HCT116 (cell line): ENCODE results near the gene CHD3. TPM values are rescaled to one million over a fixed set of nuclear protein-coding genes. Genes with fewer than 3 reads are reported as not detected.

Experiments
- ATAC-seq: fragments of 200-7000 bp; cut with Tn5 transposase; 2 replicates; pipeline ENCODE4 v1.9.1; 2020; ENCODE audit warnings: mild to moderate bottlenecking, moderate library complexity
- BruUV-seq: library from RNA; stranded (reverse); fragments of 400-500 nt; replicated peaks from 2 replicates; lab custom pipeline; 2021; lab: Mats Ljungman, UMichigan
- CTCF ChIA-PET: fragments of 300-600 bp; sonication (Branson Sonifier 250); formaldehyde crosslinking; loops from one replicate; lab custom pipeline; 2021; ENCODE audit warnings: antibody characterized with exemption; lab: Charles Lee
- POLR2A ChIA-PET: fragments of 300-600, 350-600 bp; sonication (Branson Sonifier 250); formaldehyde crosslinking; loops from one replicate; lab custom pipeline; 2021; ENCODE audit warnings: antibody characterized with exemption; lab: Charles Lee
- RAD21 ChIA-PET, 2 experiments: fragments of 300-600 bp; sonication (Branson Sonifier 250); formaldehyde crosslinking; loops; one replicate each; lab custom pipeline; 2023; ENCODE audit warnings: low total read pairs in 2 of 2; ENCODE audit not compliant: uncharacterized antibody in 2 of 2, unreplicated experiment in 2 of 2, low non-redundant PET in 1 of 2; lab: Charles Lee
- DNase-seq: peaks from one replicate; pipeline ENCODE4 v3.0.0-alpha.2; 2010; ENCODE audit warnings: low read depth, low spot score
- H2AFZ ChIP-seq: fragments of 200-600 bp; shearing (Covaris generic), sonication (generic); 2 replicates; pipeline ENCODE4 v1.6.1; 2017; ENCODE audit warnings: low read depth, mixed run types, mixed read lengths, antibody characterized with exemption, low read length; ENCODE audit not compliant: poor library complexity, severe bottlenecking
- H3K27ac ChIP-seq: 2 replicates; pipeline ENCODE4 v1.5.1; 2012; ENCODE audit warnings: low read depth, low read length
- H3K27me3 ChIP-seq: fragments of 200-600 bp; sonication (generic); 2 replicates; pipeline ENCODE4 v1.6.1; 2016; ENCODE audit warnings: mixed run types, low read length, mixed read lengths; ENCODE audit not compliant: insufficient read depth
- H3K36me3 ChIP-seq, 2 experiments: fragments of 200-500 bp in 1 of 2; fragments of 200-600 bp in 1 of 2; sonication (Bioruptor generic) in 1 of 2; sonication (generic) in 1 of 2; 2 replicates each; pipeline versions ENCODE4 v1.5.1 to v1.6.1; 2014 to 2016; ENCODE audit warnings: low read length in 2 of 2, inconsistent platforms in 1 of 2, mixed read lengths in 1 of 2, mixed run types in 1 of 2; ENCODE audit not compliant: insufficient read depth in 2 of 2, control insufficient read depth in 1 of 2
- H3K4me1 ChIP-seq, 2 experiments: fragments of 200-600 bp in 1 of 2; sonication (generic) in 1 of 2; 2 replicates each; pipeline versions ENCODE4 v1.5.1 to v1.6.1; 2012 to 2017; ENCODE audit warnings: low read length in 2 of 2, inconsistent platforms in 1 of 2, mild to moderate bottlenecking in 1 of 2, mixed read lengths in 1 of 2, mixed run types in 1 of 2, moderate library complexity in 1 of 2; ENCODE audit not compliant: insufficient read depth in 2 of 2, control insufficient read depth in 1 of 2
- H3K4me2 ChIP-seq: fragments of 200-600 bp; sonication (generic); 2 replicates; pipeline ENCODE4 v1.6.1; 2017; ENCODE audit warnings: mixed run types, low read length, mixed read lengths
- H3K4me3 ChIP-seq, 2 experiments: fragments of 200-600 bp in 1 of 2; sonication (generic) in 1 of 2; replicated peaks in 1 of 2; 2 replicates each; pipeline ENCODE4 v1.5.1; 2011 to 2016; ENCODE audit warnings: low read length in 2 of 2, control low read depth in 1 of 2, low read depth in 1 of 2, mild to moderate bottlenecking in 1 of 2, mixed read lengths in 1 of 2, mixed run types in 1 of 2
- H3K79me2 ChIP-seq: fragments of 200-600 bp; sonication (generic); 2 replicates; pipeline ENCODE4 v1.6.1; 2017; ENCODE audit warnings: mild to moderate bottlenecking, mixed run types, low read length, moderate library complexity, mixed read lengths; ENCODE audit not compliant: insufficient read depth
- H3K9ac ChIP-seq: fragments of 200-600 bp; sonication (generic); 2 replicates; pipeline ENCODE4 v1.6.1; 2016; ENCODE audit warnings: low read length, mixed read lengths
- H3K9me2 ChIP-seq: fragments of 200-600 bp; sonication (generic), shearing (Covaris generic); 2 replicates; pipeline ENCODE4 v1.6.1; 2017; ENCODE audit warnings: mixed run types, mild to moderate bottlenecking, moderate library complexity; ENCODE audit not compliant: insufficient read depth
- H3K9me3 ChIP-seq, 2 experiments: fragments of 200-500 bp in 1 of 2; fragments of 200-600 bp in 1 of 2; sonication (Bioruptor generic) in 1 of 2; sonication (generic) in 1 of 2; 2 replicates each; pipeline ENCODE4 v1.6.1; 2014 to 2017; ENCODE audit warnings: low read length in 2 of 2, mixed read lengths in 2 of 2, inconsistent platforms in 1 of 2, low read depth in 1 of 2, mild to moderate bottlenecking in 1 of 2, mixed run types in 1 of 2, moderate library complexity in 1 of 2; ENCODE audit not compliant: control insufficient read depth in 1 of 2, insufficient read depth in 1 of 2
- H4K20me1 ChIP-seq: fragments of 200-600 bp; sonication (generic), shearing (Covaris generic); 2 replicates; pipeline ENCODE4 v1.6.1; 2017; ENCODE audit warnings: mixed run types, mild to moderate bottlenecking, moderate library complexity; ENCODE audit not compliant: insufficient read depth
- EGR1 ChIP-seq: IDR thresholded peaks from 2 replicates; pipeline ENCODE4 v1.6.1; 2012; ENCODE audit warnings: low read depth
- EZH2 ChIP-seq: fragments of 200-600 bp; sonication (generic); IDR thresholded peaks from 2 replicates; pipeline ENCODE4 v1.6.1; 2017; ENCODE audit warnings: antibody characterized with exemption, mixed run types
- FOSL1 ChIP-seq: IDR thresholded peaks from 2 replicates; pipeline ENCODE4 v1.6.1; 2012; ENCODE audit warnings: low read depth
- POLR2A ChIP-seq: IDR thresholded peaks from 2 replicates; pipeline ENCODE4 v1.7.0; 2011; ENCODE audit warnings: borderline replicate concordance; ENCODE audit not compliant: insufficient read depth, insufficient read length; ENCODE audit errors: extremely low read depth
- ZNF274 ChIP-seq: fragments of 200-500 bp; sonication (Bioruptor generic); IDR thresholded peaks from 2 replicates; pipeline ENCODE4 v1.6.1; 2014; ENCODE audit warnings: mild to moderate bottlenecking, low read depth, low read length, inconsistent platforms
- intact Hi-C: fragments of 100-400 bp; cut with micrococcal nuclease; formaldehyde crosslinking; loops from 2 replicates; pipeline ENCODE4 v1.10.0; 2022
- total RNA-seq: library from RNA; stranded (reverse); gene quantifications from one replicate; pipeline ENCODE4 v1.2.1, GENCODE V29; 2021; ENCODE audit not compliant: unreplicated experiment
- TF ChIP-seq, protein P1 (sequence below): IDR thresholded peaks from 2 replicates; pipeline ENCODE4 v1.6.1; 2011; ENCODE audit warnings: mild to moderate bottlenecking, low read length, moderate library complexity; ENCODE audit not compliant: insufficient replicate concordance; ENCODE audit errors: extremely low read depth
- TF ChIP-seq, protein P2 (sequence below): IDR thresholded peaks from 2 replicates; pipeline ENCODE4 v1.6.1; 2012
- TF ChIP-seq, protein P3 (sequence below): IDR thresholded peaks from 2 replicates; pipeline ENCODE4 v1.6.1; 2012; ENCODE audit warnings: low read depth
- TF ChIP-seq, protein P4 (sequence below): IDR thresholded peaks from 2 replicates; pipeline ENCODE4 v1.6.1; 2012
- TF ChIP-seq, protein P5 (sequence below), 3 experiments: fragments of 200-600 bp in 1 of 3; sonication (generic) in 1 of 3; IDR thresholded peaks in 2 of 3; conservative IDR thresholded peaks in 1 of 3; 2 replicates each; pipeline ENCODE4 v1.5.1; 2012 to 2017; ENCODE audit warnings: low read depth in 2 of 3, low read length in 2 of 3, antibody characterized with exemption in 1 of 3, borderline replicate concordance in 1 of 3, control low read depth in 1 of 3, mild to moderate bottlenecking in 1 of 3, mixed read lengths in 1 of 3, mixed run types in 1 of 3, moderate library complexity in 1 of 3; ENCODE audit not compliant: insufficient read depth in 1 of 3

The CHD3 gene
- total RNA-seq, 1 experiment from 2014 or later, result 54.8 TPM

DNA sequence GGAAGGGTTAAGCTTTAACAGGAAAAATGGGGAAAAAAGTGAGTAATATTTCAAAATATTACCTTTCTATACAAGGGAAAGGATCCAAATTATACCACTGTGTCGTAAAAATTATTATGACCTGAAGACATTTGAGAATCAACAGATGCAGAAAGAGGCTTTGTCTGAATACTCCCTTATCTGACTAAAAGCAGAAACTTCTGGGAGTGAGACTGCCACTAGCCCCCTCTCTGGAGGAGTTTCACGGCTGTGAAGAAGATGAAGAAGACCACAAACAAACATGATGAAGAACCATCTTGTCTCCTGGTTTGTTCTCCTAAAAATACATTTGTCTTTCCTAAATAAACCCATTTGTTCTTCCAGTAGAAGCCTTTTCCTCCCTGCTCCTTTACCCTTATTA lies 72.8 kb downstream of the CHD3 start:
- H3K36me3 ChIP-seq, result no peaks in the 10 kb centered on the region
- ChIA-PET RAD21 (no interaction called here), CTCF (no interaction called here), POLR2A (no interaction called here)
- H3K4me1 ChIP-seq, result no peaks in the 10 kb centered on the region
- no peaks in the 10 kb centered on the region for H3K9me2 ChIP-seq
- no peak overlapping the region for H3K4me2 ChIP-seq
- no peaks in the 10 kb centered on the region for H3K9me3 ChIP-seq
- intact Hi-C loops, result no loop called here
- no peak overlapping the region for H3K4me3 ChIP-seq
- TF ChIP-seq, protein P1, sequence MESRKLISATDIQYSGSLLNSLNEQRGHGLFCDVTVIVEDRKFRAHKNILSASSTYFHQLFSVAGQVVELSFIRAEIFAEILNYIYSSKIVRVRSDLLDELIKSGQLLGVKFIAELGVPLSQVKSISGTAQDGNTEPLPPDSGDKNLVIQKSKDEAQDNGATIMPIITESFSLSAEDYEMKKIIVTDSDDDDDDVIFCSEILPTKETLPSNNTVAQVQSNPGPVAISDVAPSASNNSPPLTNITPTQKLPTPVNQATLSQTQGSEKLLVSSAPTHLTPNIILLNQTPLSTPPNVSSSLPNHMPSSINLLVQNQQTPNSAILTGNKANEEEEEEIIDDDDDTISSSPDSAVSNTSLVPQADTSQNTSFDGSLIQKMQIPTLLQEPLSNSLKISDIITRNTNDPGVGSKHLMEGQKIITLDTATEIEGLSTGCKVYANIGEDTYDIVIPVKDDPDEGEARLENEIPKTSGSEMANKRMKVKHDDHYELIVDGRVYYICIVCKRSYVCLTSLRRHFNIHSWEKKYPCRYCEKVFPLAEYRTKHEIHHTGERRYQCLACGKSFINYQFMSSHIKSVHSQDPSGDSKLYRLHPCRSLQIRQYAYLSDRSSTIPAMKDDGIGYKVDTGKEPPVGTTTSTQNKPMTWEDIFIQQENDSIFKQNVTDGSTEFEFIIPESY, result no peak
- TF ChIP-seq, protein P2, sequence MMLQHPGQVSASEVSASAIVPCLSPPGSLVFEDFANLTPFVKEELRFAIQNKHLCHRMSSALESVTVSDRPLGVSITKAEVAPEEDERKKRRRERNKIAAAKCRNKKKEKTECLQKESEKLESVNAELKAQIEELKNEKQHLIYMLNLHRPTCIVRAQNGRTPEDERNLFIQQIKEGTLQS, result no peak
- TF ChIP-seq EGR1, result no peak
- TF ChIP-seq, protein P3, sequence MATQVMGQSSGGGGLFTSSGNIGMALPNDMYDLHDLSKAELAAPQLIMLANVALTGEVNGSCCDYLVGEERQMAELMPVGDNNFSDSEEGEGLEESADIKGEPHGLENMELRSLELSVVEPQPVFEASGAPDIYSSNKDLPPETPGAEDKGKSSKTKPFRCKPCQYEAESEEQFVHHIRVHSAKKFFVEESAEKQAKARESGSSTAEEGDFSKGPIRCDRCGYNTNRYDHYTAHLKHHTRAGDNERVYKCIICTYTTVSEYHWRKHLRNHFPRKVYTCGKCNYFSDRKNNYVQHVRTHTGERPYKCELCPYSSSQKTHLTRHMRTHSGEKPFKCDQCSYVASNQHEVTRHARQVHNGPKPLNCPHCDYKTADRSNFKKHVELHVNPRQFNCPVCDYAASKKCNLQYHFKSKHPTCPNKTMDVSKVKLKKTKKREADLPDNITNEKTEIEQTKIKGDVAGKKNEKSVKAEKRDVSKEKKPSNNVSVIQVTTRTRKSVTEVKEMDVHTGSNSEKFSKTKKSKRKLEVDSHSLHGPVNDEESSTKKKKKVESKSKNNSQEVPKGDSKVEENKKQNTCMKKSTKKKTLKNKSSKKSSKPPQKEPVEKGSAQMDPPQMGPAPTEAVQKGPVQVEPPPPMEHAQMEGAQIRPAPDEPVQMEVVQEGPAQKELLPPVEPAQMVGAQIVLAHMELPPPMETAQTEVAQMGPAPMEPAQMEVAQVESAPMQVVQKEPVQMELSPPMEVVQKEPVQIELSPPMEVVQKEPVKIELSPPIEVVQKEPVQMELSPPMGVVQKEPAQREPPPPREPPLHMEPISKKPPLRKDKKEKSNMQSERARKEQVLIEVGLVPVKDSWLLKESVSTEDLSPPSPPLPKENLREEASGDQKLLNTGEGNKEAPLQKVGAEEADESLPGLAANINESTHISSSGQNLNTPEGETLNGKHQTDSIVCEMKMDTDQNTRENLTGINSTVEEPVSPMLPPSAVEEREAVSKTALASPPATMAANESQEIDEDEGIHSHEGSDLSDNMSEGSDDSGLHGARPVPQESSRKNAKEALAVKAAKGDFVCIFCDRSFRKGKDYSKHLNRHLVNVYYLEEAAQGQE, result no peak
- TF ChIP-seq, protein P4, sequence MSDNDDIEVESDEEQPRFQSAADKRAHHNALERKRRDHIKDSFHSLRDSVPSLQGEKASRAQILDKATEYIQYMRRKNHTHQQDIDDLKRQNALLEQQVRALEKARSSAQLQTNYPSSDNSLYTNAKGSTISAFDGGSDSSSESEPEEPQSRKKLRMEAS, result no peak
- no peak for TF ChIP-seq EZH2
- TF ChIP-seq, protein P5, sequence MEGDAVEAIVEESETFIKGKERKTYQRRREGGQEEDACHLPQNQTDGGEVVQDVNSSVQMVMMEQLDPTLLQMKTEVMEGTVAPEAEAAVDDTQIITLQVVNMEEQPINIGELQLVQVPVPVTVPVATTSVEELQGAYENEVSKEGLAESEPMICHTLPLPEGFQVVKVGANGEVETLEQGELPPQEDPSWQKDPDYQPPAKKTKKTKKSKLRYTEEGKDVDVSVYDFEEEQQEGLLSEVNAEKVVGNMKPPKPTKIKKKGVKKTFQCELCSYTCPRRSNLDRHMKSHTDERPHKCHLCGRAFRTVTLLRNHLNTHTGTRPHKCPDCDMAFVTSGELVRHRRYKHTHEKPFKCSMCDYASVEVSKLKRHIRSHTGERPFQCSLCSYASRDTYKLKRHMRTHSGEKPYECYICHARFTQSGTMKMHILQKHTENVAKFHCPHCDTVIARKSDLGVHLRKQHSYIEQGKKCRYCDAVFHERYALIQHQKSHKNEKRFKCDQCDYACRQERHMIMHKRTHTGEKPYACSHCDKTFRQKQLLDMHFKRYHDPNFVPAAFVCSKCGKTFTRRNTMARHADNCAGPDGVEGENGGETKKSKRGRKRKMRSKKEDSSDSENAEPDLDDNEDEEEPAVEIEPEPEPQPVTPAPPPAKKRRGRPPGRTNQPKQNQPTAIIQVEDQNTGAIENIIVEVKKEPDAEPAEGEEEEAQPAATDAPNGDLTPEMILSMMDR (IDR thresholded peaks at IDR 0.05 in 2 of 3, conservative IDR thresholded peaks at IDR 0.05 in 1 of 3; ENCODE audit: borderline replicate concordance in 1 of 3, insufficient read depth in 1 of 3, low read depth in 2 of 3, low read length in 2 of 3), result no peak
- no peak for TF ChIP-seq POLR2A
- no peak for TF ChIP-seq FOSL1
- no peak for TF ChIP-seq ZNF274
- DNase-seq (no peak), ATAC-seq (no peak)
- H4K20me1 ChIP-seq, result no peaks in the 10 kb centered on the region
- no peak overlapping the region for H3K27ac ChIP-seq
- BruUV-seq, result no TSS peak
- H3K27me3 ChIP-seq, result no peaks in the 10 kb centered on the region
- H3K79me2 ChIP-seq, result no peaks in the 10 kb centered on the region
- H3K9ac ChIP-seq, result no peak overlapping the region
- H2AFZ ChIP-seq, result no peak overlapping the region
